Renal pelvis (tissue), 4 donors: ENCODE measurements around the gene ELAC1. TPM values are rescaled to one million over a fixed set of nuclear protein-coding genes. Genes with fewer than 3 reads are reported as not detected.

Experiments used
- DNase-seq: peaks from one replicate; pipeline ENCODE4 v3.0.0-alpha.2; 2013
- polyA plus RNA-seq, 3 donors: library from polyadenylated mRNA; unstranded; fragments of 120-200 nt; gene quantifications; one replicate each; pipeline ENCODE4 v1.2.1, GENCODE V29; 2013; ENCODE audit not compliant: insufficient read length in 3 of 3

Gene ELAC1
- polyA plus RNA-seq, 3 donors, result 14.2 to 18.0 (median 16.7) TPM

DNA sequence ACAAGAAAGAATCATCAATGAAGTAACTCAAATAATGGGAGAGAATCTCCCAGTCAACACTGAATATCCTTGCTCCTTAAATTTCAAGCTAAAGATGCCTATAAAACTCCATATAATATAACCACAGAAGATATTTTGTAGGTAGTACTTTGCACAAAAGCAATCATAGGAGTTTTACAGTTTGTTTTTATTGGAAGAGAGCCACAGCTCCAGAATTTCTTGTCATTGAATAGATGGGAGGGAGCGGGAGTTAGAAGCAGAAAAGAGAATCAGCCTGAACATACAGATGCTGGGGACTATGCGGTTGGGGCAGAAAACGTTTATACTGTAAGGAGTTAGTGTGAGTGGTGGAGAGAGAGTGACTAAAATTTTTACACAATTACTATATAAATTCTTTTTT lies 43.9 kb downstream of the ELAC1 start:
- DNase-seq, result no peak

DNA sequence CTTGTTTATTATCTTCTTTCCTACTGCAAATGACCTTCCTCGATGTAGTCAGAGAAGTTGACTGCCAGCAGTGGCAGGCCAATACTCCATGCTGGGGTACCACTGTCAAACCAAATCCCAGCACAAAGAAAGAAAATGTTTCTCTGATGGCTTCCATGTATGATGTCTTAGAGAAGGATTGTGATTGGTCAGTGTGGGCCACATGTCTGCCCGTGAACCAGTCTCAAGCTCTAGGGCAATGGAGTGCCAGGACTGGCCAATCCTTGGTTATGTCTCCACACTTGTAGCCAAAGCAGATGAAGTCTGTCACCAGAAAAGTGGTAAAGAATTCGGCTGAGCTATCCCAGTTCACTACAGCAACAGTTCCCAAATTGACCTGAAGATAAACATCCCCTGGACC lies 44.6 kb downstream of the ELAC1 start:
- DNase-seq, result no peak

DNA sequence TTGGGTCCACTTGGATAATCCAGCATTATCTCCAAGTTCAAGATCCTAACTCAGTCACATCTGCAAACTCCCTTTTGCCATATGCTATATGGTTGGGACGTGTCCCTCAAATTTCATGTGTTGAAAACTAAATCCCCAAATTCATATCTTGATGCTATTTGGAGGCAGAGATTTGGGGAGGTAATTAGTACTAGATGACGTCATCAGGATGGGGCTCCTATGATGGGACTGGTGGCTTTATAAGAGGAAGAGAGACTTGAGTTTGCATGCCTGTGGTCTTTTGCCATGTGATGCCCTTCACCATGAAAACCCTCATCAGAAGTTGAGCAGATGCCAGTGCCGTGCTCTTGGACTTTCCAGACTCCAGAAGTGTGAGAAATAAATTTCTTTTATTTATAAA lies 45.4 kb downstream of the ELAC1 start:
- no peak for DNase-seq

DNA sequence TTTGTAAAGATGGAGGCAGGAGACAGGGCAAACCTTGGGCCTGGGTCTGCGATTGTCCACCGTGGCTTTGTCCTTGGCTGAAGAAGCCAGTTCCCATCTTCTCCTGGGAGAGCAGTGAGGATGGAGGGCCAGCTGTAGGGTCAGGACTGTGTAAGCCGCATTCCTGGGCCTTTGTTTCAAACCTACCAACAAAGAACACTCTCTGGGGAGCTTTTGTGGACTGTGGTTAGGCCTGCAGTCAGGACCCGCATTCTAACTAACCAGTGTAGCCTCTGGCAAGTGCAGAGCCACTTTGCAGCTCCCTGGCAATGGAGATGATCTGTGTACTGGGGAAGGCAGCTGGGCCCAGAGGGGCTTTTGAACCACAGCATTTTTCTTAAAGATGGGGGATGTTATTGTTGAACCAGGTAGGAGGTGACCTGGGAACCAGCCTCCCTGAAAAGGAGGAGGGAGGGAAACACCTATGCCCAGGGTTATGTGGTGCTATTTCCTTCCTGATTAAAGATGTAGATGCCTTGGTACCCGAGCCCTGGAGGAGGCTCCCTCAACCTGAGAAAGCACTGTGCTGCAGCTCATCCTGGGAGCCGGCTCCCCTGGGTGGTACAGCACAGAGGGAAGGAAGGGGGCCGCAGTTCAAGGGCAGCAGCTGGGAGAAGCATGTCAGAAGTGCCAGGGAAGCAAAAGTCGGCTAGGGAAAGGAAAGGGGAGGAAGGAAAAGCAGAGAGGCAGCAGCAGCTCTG lies 49.5 kb downstream of the ELAC1 start:
- DNase-seq, result no peak

DNA sequence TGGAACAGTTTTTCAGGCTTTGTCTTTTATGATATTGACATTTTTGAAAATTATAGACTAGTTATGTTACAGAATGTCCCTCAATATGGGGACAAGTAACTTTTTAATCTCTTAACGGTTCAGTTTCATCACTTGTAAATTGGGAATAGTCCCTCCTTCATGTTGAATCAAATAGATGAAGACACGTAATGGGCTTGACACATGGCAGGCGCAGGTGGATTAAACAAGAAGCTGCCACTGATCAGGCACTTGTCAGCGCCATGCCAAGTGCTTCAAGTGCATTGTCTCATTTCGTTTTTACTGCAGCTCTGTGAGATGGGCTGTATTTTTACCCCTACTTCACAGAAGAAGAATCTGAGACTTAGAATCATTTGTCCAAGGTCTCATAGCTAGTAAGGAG lies 52.7 kb downstream of the ELAC1 start:
- DNase-seq, result no peak

DNA sequence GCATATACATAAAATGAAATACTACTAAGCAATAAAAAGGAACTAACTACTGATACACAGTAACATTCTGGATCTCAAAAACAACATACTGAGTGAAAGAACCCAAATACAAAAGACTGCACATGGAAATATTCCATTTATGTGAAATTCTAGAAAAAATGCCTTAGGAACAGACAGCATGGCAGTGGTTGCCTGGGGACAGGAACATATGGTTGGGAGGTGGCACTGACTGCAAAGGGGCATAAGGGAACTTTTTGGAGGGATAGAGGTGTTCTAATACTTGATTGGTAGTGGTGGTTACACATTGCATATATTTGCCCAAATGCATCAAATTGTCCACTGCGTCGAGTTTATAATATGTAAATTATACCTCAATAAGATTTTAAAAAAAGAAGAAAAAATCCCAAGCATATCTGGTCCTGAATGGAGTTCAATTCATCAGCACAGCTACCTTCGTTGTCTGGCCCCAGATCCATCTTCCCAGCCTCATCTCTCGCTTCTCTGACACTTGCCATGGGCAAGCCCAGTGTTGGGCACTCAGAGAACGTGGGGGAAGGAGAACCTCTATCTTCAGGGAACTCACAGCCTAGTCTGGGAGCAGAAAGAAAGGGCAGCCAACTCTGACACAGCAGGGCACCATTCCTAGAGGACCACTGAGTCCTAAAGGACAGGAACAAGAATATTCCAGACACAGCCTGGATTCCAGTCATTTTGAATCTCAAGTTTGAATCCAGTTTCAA lies 53.6 kb downstream of the ELAC1 start:
- DNase-seq, result no peak

DNA sequence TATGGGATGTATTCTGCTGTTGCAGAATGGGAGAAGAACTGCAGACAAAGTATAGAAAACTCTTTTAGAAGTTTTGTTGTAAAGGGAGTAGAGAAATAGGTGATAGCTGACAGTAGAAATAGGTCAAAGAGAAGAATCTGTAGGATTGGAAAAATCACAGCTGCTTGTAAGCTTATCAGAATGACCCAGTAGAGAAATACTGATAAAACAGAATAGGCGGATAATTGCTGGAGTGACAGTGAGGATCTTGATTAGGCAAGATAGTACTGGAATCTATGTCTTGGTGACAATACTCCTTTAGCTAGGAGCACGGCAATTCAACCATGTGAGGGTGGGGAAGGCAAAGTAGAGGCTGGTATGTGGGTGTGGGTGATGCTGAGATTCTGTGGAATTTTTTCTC lies 57.7 kb downstream of the ELAC1 start:
- no peak for DNase-seq

DNA sequence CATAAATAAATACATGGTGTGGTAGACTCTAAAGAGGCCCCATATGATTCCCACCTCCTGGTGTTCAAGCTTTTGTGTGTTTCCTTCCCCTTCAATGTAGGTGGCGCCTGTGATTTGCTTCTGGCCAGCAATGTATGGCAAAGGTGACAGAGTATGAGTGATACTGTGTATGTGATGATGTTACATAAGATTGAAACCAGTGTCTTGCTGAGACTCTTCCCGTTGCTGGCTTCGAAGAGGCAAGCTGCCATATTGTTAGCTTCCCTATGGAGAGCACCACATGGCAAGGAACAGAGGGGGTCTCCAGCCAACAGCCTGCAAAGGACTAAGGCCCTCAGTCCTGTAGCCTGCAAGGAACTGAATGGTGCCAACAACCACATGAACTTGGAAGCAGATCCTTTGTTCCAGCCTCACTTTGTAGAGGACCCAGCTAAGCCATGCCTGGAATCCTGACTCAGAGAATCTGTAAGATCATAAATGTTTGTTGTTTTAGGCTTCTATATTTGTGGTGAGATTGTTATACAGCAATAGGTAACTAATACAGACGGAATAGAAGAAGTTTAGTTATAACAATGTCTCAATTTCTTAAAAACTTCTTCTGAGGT lies 60.5 kb downstream of the ELAC1 start:
- no peak for DNase-seq

DNA sequence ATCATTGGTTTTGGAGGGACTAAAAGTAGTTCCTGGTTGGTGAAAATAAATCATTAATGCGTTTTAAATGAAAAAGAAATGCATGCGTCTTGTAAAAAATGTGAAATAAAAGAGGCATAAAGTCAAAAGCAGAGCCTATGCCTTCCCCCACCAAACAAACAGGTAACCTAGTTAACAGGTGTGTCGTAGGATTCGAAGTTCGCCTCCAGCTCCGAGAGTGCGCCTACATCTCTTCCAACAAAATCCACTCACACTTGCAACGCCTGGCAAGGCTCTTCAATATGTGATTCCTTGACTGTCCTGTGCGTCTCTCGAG lies 61.5 kb downstream of the ELAC1 start:
- no peak for DNase-seq

DNA sequence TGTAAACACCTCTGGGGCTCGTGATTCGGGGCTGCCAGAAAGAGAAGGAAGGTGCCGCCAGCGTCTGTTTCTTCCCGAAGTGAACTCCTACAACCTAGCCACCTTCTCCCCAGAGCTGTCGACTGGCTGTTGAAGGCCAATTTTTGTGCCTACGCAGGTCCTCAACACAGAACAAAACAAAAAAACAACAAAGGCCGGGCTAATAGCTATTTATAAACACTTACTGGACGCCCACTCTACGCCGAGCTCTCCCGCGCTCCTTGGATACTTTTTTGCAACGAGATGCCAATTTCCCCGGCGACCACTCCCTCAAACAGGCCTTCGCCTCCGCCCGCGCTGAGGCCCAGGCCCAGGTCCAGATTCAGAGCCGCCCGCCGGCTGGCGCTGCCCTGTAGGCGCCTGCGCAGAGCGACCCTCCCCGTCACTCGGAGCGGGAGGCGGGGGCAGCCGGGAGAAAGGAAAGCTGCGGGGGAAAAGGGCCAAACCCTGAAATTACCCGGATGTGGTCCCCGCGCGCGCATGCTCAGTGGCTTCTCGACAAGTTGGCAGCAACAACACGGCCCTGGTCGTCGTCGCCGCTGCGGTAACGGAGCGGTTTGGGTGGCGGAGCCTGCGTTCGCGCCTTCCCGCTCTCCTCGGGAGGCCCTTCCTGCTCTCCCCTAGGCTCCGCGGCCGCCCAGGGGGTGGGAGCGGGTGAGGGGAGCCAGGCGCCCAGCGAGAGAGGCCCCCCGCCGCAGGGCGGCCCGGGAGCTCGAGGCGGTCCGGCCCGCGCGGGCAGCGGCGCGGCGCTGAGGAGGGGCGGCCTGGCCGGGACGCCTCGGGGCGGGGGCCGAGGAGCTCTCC lies 62.1 kb downstream of the ELAC1 start, which contains the start of gene SMAD4:
Gene SMAD4, plus strand, starts transcription at position 520 of the 843 bp plus-strand sequence. CDS start 16,834 bp downstream, outside the sequence.
- DNase-seq, result peak; percentile 97

DNA sequence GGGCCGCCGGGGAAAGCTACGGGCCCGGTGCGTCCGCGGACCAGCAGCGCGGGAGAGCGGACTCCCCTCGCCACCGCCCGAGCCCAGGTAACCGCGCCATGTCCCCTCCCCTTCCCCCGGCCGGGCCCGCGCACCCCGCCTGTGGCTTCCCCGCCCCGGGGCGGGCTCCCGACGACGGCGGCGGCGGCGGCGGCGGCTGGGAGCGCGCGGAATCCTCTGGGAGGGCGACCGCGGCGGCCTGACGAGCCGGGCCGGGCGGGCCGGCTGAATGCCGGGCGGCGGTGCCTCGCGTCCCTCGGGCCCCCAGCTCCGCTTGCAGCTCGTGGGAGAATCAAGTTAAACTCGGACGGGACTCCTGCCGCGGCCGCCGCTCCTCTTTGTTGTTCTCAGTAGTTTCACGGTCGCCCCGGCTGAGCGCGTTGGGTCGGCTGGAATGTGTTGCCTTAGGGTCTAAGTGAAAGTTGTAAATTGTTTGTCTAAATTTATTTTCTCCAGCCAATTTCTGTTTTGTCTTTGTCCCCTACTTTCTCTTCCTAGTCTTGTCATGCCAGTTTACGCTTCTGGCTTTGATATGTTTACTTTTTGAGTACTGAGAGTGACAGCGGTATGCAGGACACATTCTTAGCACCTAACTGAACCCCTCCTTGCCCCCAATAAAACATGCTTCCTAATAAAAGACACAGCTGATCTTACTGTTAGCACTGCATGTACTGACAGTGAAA lies 62.9 kb downstream of the ELAC1 start:
- DNase-seq, result peak; percentile 62

DNA sequence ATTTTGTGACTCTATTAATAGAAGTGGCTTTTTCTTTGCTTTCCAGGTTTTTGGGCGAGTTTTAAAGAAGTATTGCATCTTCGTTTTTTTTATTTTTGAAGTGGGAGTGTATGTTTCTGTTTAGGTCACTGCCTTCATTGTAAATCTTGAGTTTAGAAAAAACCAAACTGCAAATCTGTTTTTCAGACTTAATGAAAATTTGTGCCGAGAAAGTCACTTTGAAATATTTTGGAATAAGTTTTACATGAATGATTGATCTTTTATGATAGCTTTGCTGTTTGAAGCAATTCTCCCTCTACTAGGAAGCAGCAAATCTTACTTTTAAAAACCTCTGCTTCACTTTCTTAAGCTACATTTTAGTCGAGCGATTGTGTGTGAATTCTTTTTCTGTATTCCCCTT lies 64.4 kb downstream of the ELAC1 start:
- no peak for DNase-seq

DNA sequence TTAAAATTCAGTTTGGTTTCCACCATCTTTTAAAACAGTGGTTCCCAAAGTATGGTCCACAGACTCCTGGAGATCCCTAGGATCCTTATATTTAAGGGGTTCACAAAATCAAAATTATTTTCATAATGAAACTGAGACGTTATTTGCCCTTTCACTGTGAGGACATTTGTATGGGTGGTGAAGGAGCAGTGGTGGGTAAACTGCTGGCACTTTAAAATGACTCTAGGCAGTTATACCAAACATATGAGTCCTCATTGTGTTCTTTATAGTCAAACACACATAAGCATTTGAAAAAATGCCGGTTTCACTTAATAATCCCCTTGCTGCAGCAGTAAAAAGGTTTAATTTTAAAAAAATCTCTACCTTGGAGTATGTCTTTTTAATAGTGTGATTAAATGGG lies 69.4 kb downstream of the ELAC1 start:
- DNase-seq, result no peak

Other genes starting within 250 kb of the ELAC1 start
- 1 to 10 TPM; 2.9 to 3.1 (median 2.9) TPM for gene MRO, start 148.0 kb upstream of the ELAC1 start, polyA plus RNA-seq
- 10 to 100 TPM; 30.8 to 36.5 (median 32.1) TPM for gene ME2, start 88.9 kb upstream of the ELAC1 start, polyA plus RNA-seq
- 100 to 1,000 TPM; 151 to 170 (median 165) TPM for gene SMAD4, start 62.2 kb downstream of the ELAC1 start, polyA plus RNA-seq
- 10 to 100 TPM; 66.4 to 72.0 (median 70.9) TPM for gene MEX3C, start 229.6 kb downstream of the ELAC1 start, polyA plus RNA-seq